Kidney (tissue), 14 donors: Measurements from ENCODE around the gene CBY3. TPM values are rescaled to one million over a fixed set of nuclear protein-coding genes. Genes with fewer than 3 reads are reported as not detected.
"Not testable (repeated sequence)": the region's sequence is repeated elsewhere in the genome, so short reads cannot be mapped to it uniquely, and the experiment has no call there.

Experiments
- DNase-seq, 5 donors: peaks; one replicate each; pipeline ENCODE4 v3.0.0-alpha.2; 2013 to 2020
- FAIRE-seq: peaks from 2 replicates; lab custom pipeline; 2012; peaks lifted over from hg19 to GRCh38; lab: Jason Lieb, UNC
- H3K27ac ChIP-seq, 2 donors: one replicate each; pipeline ENCODE4 v1.7.0; 2013; ENCODE audit warnings: low read depth in 2 of 2, low read length in 2 of 2, inconsistent platforms in 1 of 2
- H3K27me3 ChIP-seq: one replicate; pipeline ENCODE4 v1.7.1; 2013; ENCODE audit warnings: low read length, inconsistent platforms; ENCODE audit not compliant: control insufficient read depth, insufficient read depth
- H3K36me3 ChIP-seq, 3 donors: one replicate each; pipeline versions ENCODE4 v1.7.0 to v1.7.1; 2013; ENCODE audit warnings: low read length in 3 of 3, control low read depth in 1 of 3, inconsistent platforms in 1 of 3; ENCODE audit not compliant: insufficient read depth in 3 of 3, control insufficient read depth in 2 of 3
- H3K4me1 ChIP-seq, 3 donors: one replicate each; pipeline versions ENCODE4 v1.7.0 to v1.7.1; 2013; ENCODE audit warnings: low read length in 3 of 3, inconsistent platforms in 1 of 3, low read depth in 1 of 3; ENCODE audit not compliant: control insufficient read depth in 2 of 3, insufficient read depth in 2 of 3
- H3K4me3 ChIP-seq, 3 donors: one replicate each; pipeline versions ENCODE4 v1.7.0 to v1.8.1; 2013; ENCODE audit warnings: low read length in 3 of 3, control low read depth in 1 of 3, inconsistent platforms in 1 of 3
- H3K9ac ChIP-seq, 3 donors: one replicate each; pipeline versions ENCODE4 v1.7.0 to v1.7.1; 2013; ENCODE audit warnings: low read length in 3 of 3, control low read depth in 1 of 3, inconsistent platforms in 1 of 3
- H3K9me3 ChIP-seq, 3 donors: one replicate each; pipeline versions ENCODE4 v1.7.0 to v1.7.1; 2013; ENCODE audit warnings: low read length in 3 of 3, control low read depth in 1 of 3, inconsistent platforms in 1 of 3; ENCODE audit not compliant: control insufficient read depth in 2 of 3, insufficient read depth in 1 of 3
- intact Hi-C: fragments of 100-400 bp; cut with DNase I; formaldehyde crosslinking; loops from one replicate; pipeline ENCODE4 v1.11.1; 2022
- polyA plus RNA-seq: library from polyadenylated mRNA; stranded (reverse); fragments of 350-450 nt; fragmentation: Illumina TruSeq; extraction: RNeasy Lipid Tissue Mini Kit (QIAGEN cat#74804); gene quantifications from one replicate; pipeline ENCODE4 v1.2.3, GENCODE V29; 2014; ENCODE audit warnings: low read depth, low replicate concordance; ENCODE audit not compliant: insufficient read depth
- total RNA-seq: library from RNA; stranded (reverse); fragmentation: NEBNext Ultra II Directional; extraction: Animal tissue kit (Norgen Biotek cat#: 25700); gene quantifications from one replicate; pipeline ENCODE4 v1.2.1, GENCODE V29; 2021
- TF ChIP-seq, protein P1 (sequence below): IDR thresholded peaks from 3 replicates; pipeline ENCODE4 v1.5.1; 2012; ENCODE audit warnings: mild to moderate bottlenecking, moderate library complexity, borderline replicate concordance; ENCODE audit not compliant: insufficient read depth; ENCODE audit errors: extremely low read depth
- donor health status: control.
- donor health status: control.
- donor health status: control.
- donor health status: control.
- donor health status: control.
- donor health status: DM: yes; HTN: yes; CAD: no.
- donor health status: Normal renal cell carcinoma (clear cell type).

Gene CBY3
- total and polyA plus RNA-seq, 2 donors from 2014 or later: not detected

DNA sequence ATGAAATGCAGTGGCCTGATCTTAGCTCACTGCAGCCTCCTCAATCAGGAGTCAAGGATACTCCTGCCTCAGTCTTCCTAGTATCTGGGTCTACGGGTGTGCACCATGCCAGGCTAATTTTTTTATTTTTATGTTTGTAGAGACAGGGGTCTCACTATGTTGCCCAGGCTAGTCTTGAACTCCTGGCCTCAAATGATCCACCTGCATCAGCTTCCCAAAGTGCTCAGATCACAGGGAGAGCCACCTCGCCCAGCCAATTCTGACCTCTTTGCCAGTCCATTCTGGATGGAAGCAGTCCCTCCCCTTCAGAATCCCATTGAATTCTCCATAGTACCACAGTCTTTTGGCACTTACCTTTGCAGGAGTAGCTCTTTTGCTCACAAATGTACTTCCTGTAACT lies 16.3 kb upstream of the CBY3 start:
- FAIRE-seq: no peak
- H3K9me3 ChIP-seq: no peaks in the 10 kb centered on the region
- DNase-seq: no peak
- no peak overlapping the region for H3K4me3 ChIP-seq
- peak overlapping the region in 1 of 3 donors; percentile 40 for H3K9ac ChIP-seq
- H3K27ac ChIP-seq: no peak overlapping the region
- no peaks in the 10 kb centered on the region for H3K36me3 ChIP-seq
- TF ChIP-seq, protein P1, sequence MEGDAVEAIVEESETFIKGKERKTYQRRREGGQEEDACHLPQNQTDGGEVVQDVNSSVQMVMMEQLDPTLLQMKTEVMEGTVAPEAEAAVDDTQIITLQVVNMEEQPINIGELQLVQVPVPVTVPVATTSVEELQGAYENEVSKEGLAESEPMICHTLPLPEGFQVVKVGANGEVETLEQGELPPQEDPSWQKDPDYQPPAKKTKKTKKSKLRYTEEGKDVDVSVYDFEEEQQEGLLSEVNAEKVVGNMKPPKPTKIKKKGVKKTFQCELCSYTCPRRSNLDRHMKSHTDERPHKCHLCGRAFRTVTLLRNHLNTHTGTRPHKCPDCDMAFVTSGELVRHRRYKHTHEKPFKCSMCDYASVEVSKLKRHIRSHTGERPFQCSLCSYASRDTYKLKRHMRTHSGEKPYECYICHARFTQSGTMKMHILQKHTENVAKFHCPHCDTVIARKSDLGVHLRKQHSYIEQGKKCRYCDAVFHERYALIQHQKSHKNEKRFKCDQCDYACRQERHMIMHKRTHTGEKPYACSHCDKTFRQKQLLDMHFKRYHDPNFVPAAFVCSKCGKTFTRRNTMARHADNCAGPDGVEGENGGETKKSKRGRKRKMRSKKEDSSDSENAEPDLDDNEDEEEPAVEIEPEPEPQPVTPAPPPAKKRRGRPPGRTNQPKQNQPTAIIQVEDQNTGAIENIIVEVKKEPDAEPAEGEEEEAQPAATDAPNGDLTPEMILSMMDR: no peak
- H3K27me3 ChIP-seq: no peaks in the 10 kb centered on the region
- H3K4me1 ChIP-seq: peaks cover 0 to 10% (median 2%) of the 10 kb centered on the region in 3 donors
- intact Hi-C loops: no loop called here

- FAIRE-seq: no peak
- H3K9ac ChIP-seq: no peak overlapping the region
- intact Hi-C loops: no loop called here
- DNase-seq: peak in 2 of 5 donors; percentile 52 to 69
- peaks cover 0 to 10% (median 2%) of the 10 kb centered on the region in 3 donors for H3K4me1 ChIP-seq
- no peaks in the 10 kb centered on the region for H3K27me3 ChIP-seq
- TF ChIP-seq, protein P1: no peak
- no peak overlapping the region for H3K27ac ChIP-seq
- H3K36me3 ChIP-seq: no peaks in the 10 kb centered on the region
- no peaks in the 10 kb centered on the region for H3K9me3 ChIP-seq
- peak overlapping the region in 1 of 3 donors; percentile 11 for H3K4me3 ChIP-seq
These were observed 15.8 kb upstream of the CBY3 start for GRCh38 chr5:179696603-179697002.

- peaks cover 0 to 5% (median 2%) of the 10 kb centered on the region in 3 donors for H3K4me1 ChIP-seq
- H3K27me3 ChIP-seq: no peaks in the 10 kb centered on the region
- DNase-seq: no peak
- intact Hi-C loops: no loop called here
- no peak overlapping the region for H3K27ac ChIP-seq
- no peaks in the 10 kb centered on the region for H3K36me3 ChIP-seq
- H3K9ac ChIP-seq: no peak overlapping the region
- no peak overlapping the region for H3K4me3 ChIP-seq
- no peaks in the 10 kb centered on the region for H3K9me3 ChIP-seq
- TF ChIP-seq, protein P1: no peak
- no peak for FAIRE-seq
These were observed 13.7 kb upstream of the CBY3 start for GRCh38 chr5:179694561-179694960.

GRCh38 chr5:179689212-179689611 lies 8.4 kb upstream of the CBY3 start:
- DNase-seq, H3K9ac ChIP-seq, H3K4me1 ChIP-seq, FAIRE-seq, H3K27ac ChIP-seq, H3K9me3 ChIP-seq, H3K4me3 ChIP-seq, H3K36me3 ChIP-seq, intact Hi-C loops, H3K27me3 ChIP-seq: not testable (repeated sequence)
